ENCODE data around the gene ZNF473. TPM values are rescaled to one million over a fixed set of nuclear protein-coding genes. Genes with fewer than 3 reads are reported as not detected.

The ZNF473 gene
- total RNA-seq (2014; rRNA removed; shearing (Covaris generic); ENCODE audit: low replicate concordance) = 6.8 and 10.8 TPM in 2 replicates

GRCh38 chr19:50025794-50026549 lies at the start of gene ZNF473:
TSS of gene ZNF473 (plus strand) at chr19:50026005. CDS start at chr19:50031083, 5,078 bp downstream.
- no peak for DNase-seq (ENCODE audit: low read depth)
- in situ Hi-C loops (cut with HindIII; ENCODE audit: low pct_unique_long_range_greater_than_20kb, low sequenced_read_pairs) = no loop called here

- in situ Hi-C loops (cut with HindIII; ENCODE audit: low pct_unique_long_range_greater_than_20kb, low sequenced_read_pairs) = no loop called here
- no peak for DNase-seq (ENCODE audit: low read depth)
These were observed 49.3 kb upstream of the ZNF473 start for GRCh38 chr19:49976496-49976895.

DNA sequence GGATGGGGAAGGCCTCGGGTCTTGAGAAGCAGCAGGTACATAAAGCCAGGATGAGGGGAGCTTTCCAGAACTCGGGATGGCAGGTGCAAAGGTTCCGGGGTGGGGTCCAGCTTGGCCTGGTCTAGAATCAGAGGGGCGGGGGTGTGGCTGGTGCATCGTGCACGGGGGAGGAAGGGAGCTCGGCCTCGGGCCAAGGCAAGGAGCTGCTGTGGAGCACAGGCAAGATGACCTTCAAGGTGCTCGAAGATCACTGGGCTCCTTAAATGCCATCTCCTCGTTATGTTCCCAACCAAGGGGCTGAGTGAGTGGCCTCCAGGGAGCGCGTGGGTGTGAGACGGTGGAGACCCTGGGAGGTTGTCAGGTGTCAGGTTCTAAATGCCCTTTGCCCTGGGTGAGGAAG lies 48.7 kb upstream of the ZNF473 start:
- in situ Hi-C loops (cut with HindIII; ENCODE audit: low pct_unique_long_range_greater_than_20kb, low sequenced_read_pairs) = no loop called here
- no peak for DNase-seq (ENCODE audit: low read depth)

- in situ Hi-C loops (cut with HindIII; ENCODE audit: low pct_unique_long_range_greater_than_20kb, low sequenced_read_pairs) = no loop called here
- no peak for DNase-seq (ENCODE audit: low read depth)
These were observed 47.9 kb upstream of the ZNF473 start for GRCh38 chr19:49977881-49978280.

DNA sequence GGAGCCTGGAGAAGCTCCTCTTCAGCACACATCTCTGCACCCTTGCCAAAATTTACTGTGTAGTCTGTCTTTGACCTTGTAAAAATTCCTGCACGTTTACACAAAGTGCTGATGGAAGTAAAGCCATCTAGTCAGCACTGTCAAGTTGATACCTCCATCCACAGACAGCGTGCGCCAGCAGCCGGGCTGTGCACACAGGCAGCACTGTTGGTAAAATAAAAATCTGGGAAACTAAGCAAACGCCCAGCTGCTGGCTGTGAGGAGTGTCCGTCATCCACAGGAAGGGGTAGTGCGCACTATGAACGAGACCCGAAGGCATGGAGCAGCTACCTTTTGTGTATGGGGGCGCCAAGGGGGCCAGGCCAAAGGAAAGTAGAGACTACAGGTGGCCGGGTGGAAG lies 47.5 kb upstream of the ZNF473 start:
- in situ Hi-C loops (cut with HindIII; ENCODE audit: low pct_unique_long_range_greater_than_20kb, low sequenced_read_pairs) = no loop called here
- DNase-seq (ENCODE audit: low read depth) = no peak

GRCh38 chr19:49981603-49982593 lies 43.9 kb upstream of the ZNF473 start:
- DNase-seq (ENCODE audit: low read depth) = no peak
- in situ Hi-C loops (cut with HindIII; ENCODE audit: low pct_unique_long_range_greater_than_20kb, low sequenced_read_pairs) = no loop called here

- DNase-seq (ENCODE audit: low read depth) = peak; percentile 37
- in situ Hi-C loops (cut with HindIII; ENCODE audit: low pct_unique_long_range_greater_than_20kb, low sequenced_read_pairs) = no loop called here
These were observed 42.1 kb upstream of the ZNF473 start for GRCh38 chr19:49983645-49984229.

GRCh38 chr19:49984491-49984890 lies 41.3 kb upstream of the ZNF473 start:
- DNase-seq (ENCODE audit: low read depth) = no peak
- in situ Hi-C loops (cut with HindIII; ENCODE audit: low pct_unique_long_range_greater_than_20kb, low sequenced_read_pairs) = no loop called here

GRCh38 chr19:49985871-49986270 lies 39.9 kb upstream of the ZNF473 start:
- in situ Hi-C loops (cut with HindIII; ENCODE audit: low pct_unique_long_range_greater_than_20kb, low sequenced_read_pairs) = no loop called here
- no peak for DNase-seq (ENCODE audit: low read depth)

DNA sequence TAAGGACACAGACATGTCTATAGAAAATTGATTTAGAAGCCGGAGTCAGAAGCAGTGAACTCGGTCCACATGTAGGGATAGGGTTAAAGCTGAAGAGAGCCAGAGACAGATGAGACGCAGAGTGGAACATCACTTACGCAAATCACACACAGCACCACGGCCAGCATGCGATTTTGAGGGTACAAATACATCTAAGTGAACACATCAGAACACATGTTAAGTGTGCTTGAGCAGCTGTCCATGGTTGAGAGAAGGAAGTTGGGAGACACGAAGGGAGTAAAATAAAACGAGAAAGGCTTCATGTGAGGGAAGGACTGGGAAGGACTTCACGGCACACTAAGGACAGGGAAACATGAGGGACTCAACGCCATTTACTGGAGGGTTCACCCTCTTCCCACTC lies 39.5 kb upstream of the ZNF473 start:
- in situ Hi-C loops (cut with HindIII; ENCODE audit: low pct_unique_long_range_greater_than_20kb, low sequenced_read_pairs) = no loop called here
- DNase-seq (ENCODE audit: low read depth) = no peak

GRCh38 chr19:49987159-49987698 lies 38.6 kb upstream of the ZNF473 start:
- in situ Hi-C loops (cut with HindIII; ENCODE audit: low pct_unique_long_range_greater_than_20kb, low sequenced_read_pairs) = no loop called here
- peak; percentile 100 for DNase-seq (ENCODE audit: low read depth)

GRCh38 chr19:49988007-49988406 lies 37.8 kb upstream of the ZNF473 start:
- no peak for DNase-seq (ENCODE audit: low read depth)
- in situ Hi-C loops (cut with HindIII; ENCODE audit: low pct_unique_long_range_greater_than_20kb, low sequenced_read_pairs) = no loop called here

GRCh38 chr19:49988433-49988832 lies 37.4 kb upstream of the ZNF473 start:
- in situ Hi-C loops (cut with HindIII; ENCODE audit: low pct_unique_long_range_greater_than_20kb, low sequenced_read_pairs) = no loop called here

DNA sequence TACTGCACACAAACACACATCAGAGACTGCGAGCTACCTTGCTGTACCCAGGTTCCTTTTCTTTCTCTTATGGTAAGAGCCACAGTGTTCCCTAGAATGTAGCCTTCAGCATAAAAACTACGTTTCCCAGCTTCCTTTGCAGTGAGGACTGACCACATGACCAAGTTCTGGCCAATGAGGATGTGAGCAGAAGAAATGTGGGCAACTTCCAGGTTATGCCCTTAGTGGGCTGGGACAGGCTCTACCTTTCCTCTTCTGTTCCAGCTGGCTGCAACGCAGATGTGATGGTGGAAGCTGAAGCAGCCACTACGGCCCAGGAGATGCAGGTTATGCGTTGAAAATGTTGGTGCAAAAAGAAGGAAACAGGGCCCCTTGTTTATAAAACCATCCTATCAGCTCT lies 28.1 kb upstream of the ZNF473 start:
- peak; percentile 61 for DNase-seq (ENCODE audit: low read depth)
- in situ Hi-C loops (cut with HindIII; ENCODE audit: low pct_unique_long_range_greater_than_20kb, low sequenced_read_pairs) = no loop called here

More at GRCh38 chr19:49988433-49988832, 37.4 kb upstream of the ZNF473 start:
- DNase-seq (ENCODE audit: low read depth) = peak; percentile 50

- in situ Hi-C loops (cut with HindIII; ENCODE audit: low pct_unique_long_range_greater_than_20kb, low sequenced_read_pairs) = no loop called here
- DNase-seq (ENCODE audit: low read depth) = no peak
These were observed 26.3 kb upstream of the ZNF473 start for GRCh38 chr19:49999371-50000010.

GRCh38 chr19:50000038-50000840 lies 25.6 kb upstream of the ZNF473 start:
- no peak for DNase-seq (ENCODE audit: low read depth)
- in situ Hi-C loops (cut with HindIII; ENCODE audit: low pct_unique_long_range_greater_than_20kb, low sequenced_read_pairs) = no loop called here

GRCh38 chr19:50000841-50001557 lies 24.8 kb upstream of the ZNF473 start:
- in situ Hi-C loops (cut with HindIII; ENCODE audit: low pct_unique_long_range_greater_than_20kb, low sequenced_read_pairs) = no loop called here
- DNase-seq (ENCODE audit: low read depth) = no peak
